GM11168 (cell line): ENCODE results near the gene CIRBP.

ENCODE experiments used
- in situ Hi-C: fragments of 300-500 bp; cut with MboI; formaldehyde crosslinking; loops from one replicate; pipeline ENCODE4 v1.12.0; 2022; ENCODE audit warnings: low sequenced_read_pairs; ENCODE audit not compliant: unreplicated experiment

CIRBP gene

DNA sequence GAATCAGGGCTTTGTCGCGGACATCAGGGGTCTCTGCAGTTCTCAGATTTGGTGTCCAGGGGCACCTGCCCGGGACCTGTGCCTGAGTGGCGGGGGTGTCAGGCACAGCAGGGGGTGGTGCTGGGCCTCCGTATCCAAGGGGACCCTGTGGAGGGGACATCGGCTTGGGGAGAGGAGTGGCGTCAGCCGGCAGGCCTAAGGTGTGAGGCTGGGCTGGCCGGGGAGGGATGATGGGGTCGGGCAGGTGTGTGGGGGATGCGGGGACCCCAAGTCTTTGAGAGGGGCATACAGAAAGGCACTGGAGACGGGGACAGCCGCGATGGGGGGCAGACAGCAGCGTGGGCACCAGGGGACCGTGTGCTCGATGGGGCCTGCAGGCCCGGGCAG is 19.1 kb downstream of the CIRBP start:
- in situ Hi-C loops = no loop called here

DNA sequence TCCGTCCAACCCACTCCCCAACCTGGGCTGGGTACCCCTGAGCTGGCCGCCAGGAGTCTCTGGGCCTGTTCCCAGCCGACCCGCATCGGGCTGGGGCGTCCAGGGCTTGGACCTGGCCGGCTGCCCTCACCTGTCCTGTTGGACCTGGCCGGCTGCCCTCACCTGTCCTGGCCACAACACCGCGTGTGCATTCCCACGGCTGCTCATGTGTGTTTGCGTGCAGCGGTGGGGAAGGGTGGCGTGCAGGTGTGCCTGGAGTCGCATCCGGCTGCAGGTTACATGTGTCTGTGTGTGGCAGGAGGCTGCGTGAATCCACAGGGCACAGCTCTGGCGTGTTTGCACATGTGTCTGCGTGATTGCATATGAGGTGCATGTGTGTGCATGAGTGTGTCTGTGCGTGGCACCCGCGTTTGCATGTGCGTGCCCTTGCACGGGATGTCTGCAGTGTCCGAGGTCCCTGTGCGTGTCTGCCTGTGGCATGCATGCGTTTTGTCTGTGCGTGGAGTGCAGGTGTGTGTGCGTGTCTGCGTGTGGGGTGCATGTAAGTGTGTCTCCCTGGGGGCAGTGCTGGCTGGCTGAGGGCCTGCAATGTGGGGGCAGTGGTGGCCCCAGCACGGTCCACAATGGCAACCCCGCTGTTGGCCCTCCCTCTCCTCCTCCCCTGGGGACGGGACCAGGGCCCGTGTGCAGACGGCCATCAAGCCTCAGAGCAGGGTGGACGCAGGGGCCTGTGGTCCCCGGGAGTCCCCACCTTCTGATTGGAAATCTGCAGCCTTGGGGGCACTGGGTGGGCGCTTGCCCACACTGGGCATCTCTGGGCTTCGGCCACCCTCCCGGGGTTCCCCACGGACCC is 19.9 kb downstream of the CIRBP start:
- in situ Hi-C loops = no loop called here

- in situ Hi-C loops = loop anchor here (5.0 kb wide), 1 partner anchor 83 kb away; no protein-coding TSS in a partner anchor
These were observed 20.5 kb downstream of the CIRBP start for GRCh38 chr19:1289686-1290025.

GRCh38 chr19:1290196-1290702 is 21.1 kb downstream of the CIRBP start:
- in situ Hi-C loops = loop anchor here (5.0 kb wide), 1 partner anchor 82 kb away; no protein-coding TSS in a partner anchor

- in situ Hi-C loops = loop anchor here (5.0 kb wide), 1 partner anchor 81 kb away; no protein-coding TSS in a partner anchor
These were observed 21.8 kb downstream of the CIRBP start for GRCh38 chr19:1290703-1291651.

DNA sequence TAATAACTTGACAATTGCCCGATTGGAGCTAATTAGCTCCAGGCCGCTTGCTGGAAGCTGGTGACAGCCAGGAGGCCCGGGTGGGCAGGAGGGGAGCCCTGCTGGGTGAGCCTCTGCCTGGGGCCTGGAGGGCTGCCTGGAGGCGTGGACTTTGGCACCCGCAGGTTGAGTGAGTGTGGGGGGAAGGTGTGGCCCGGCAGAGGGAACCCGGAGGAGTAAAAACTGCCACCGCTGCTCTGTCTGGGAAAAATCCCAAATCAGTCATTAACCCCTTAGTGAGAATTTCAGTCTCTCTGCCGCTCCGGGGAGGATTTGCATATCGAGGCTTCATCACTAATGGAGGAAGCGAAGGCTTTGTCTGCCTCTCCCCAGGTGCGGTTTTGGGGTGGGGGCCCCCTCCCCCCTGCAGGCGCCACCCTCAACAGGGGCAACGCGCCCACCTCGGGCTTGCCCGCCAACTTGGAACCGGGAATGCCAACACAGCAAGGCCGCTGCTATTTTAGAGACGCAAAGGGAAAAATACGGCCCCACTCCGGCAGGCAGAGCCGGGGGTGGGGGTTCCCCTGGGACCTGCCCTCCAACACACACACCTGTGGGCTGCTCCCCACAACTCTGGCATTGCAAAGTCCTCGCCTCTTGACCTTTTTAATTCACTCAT is 22.8 kb downstream of the CIRBP start:
- in situ Hi-C loops = loop anchor here (5.0 kb wide), 1 partner anchor 80 kb away; no protein-coding TSS in a partner anchor

GRCh38 chr19:1292419-1293151 is 23.5 kb downstream of the CIRBP start:
- in situ Hi-C loops = loop anchor here (5.0 kb wide), 1 partner anchor 80 kb away; no protein-coding TSS in a partner anchor

DNA sequence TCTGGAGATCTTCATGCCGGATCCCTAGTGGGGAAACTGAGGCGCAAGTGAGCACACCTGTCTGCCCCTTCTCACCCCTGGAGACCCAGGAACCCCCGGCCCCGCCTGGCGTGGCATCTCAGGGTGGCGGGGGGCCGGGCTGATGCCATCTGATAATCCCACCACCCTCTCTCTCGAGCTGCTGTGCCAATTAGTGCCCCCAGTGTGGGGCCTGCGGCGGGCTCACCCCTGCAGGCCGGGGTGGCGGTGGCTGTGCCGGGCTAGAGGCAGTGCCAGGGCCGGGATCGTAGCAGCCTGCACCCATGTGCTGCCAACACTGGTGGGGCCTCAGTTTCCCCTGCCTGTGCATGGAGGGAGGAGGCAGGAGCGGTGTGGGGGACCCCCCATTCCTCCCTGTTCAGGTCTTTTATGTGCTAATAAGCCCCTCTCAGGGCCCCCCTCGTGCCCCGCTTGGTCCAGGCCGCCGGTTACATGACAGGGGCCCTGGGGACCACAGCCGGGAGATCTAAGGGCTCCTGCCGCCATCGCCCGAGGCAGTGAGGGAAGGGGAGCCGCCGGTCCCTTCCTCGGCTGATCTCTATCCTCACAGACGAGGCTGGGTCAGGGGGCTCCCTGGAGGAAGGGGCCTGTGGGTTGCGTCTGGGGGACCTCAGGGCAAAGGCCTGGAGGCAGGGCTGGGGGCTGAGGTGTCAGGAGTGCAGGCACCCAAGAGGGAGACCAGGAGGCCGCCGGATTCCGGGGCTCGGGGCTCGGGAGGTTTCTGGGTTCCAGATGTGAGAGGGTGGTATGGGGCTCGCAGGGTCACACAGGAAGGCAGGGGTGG is 24.9 kb downstream of the CIRBP start:
- in situ Hi-C loops = loop anchor here (5.0 kb wide), 1 partner anchor 78 kb away; no protein-coding TSS in a partner anchor

- in situ Hi-C loops = loop anchor here (5.0 kb wide), 1 partner anchor 78 kb away; no protein-coding TSS in a partner anchor
These were observed 25.6 kb downstream of the CIRBP start for GRCh38 chr19:1294688-1295087.

GRCh38 chr19:1295169-1296012 is 26.3 kb downstream of the CIRBP start:
- in situ Hi-C loops = no loop called here

GRCh38 chr19:1296078-1296477 is 26.9 kb downstream of the CIRBP start:
- in situ Hi-C loops = no loop called here

GRCh38 chr19:1296575-1297271 is 27.6 kb downstream of the CIRBP start:
- in situ Hi-C loops = no loop called here

DNA sequence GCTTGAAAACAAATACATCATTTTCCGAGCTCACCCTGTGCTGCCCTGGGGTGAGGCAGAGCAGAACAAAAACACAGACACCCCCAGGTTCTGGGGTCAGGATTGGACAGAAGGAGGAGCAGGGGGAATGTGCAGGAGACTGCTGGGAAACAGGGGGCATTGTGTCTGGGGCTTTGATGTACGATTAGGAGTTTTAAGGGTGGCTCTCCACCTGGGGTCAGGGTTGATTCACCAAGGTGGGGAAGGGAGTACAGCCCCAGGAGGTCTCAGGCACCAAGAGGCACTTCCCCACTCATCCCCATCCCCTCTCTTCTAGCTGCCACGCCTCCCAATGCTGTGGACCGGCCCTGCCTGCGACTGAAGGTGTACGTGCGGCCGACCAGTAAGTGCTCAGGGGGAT is 29.1 kb downstream of the CIRBP start:
- in situ Hi-C loops = no loop called here

- in situ Hi-C loops = no loop called here
These were observed 30.7 kb downstream of the CIRBP start for GRCh38 chr19:1299801-1300200.

- in situ Hi-C loops = no loop called here
These were observed 31.8 kb downstream of the CIRBP start for GRCh38 chr19:1300744-1301490.

DNA sequence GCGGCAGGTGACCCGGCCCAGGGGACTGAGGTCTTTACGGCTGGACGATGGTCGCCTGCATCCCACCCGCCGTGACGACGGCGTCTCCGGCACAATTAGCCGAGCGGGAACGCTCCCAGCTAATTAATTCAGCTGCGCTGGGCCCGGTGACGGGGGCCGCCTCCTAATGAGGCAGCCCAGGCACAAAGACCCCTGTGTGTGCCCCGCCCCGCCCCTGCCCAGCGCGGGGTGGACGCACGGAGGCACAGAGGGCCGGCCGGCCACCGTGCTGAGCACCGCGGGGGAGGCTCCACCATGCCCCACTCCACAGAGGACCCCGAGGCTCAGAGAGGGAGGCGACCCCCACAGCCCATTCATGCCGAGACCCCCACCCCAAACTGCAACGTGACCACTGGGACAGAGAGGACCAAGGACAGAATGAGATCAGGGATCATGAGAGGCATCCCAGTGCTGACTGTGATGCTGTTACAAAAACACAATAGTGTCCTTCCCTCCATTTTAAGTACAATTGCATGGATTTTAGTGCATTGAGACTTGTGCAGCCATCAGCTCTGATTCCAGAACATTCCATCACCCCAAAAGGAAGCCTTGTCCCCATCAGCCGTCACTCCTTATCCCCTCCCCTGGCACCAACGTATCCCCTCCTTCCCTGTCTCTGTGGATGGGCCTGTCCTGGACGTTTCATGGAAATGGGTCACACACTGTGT is 33.6 kb downstream of the CIRBP start:
- in situ Hi-C loops = no loop called here
